HG03139 (cell line): ENCODE data around the gene DEDD2.

Experiments used
- ATAC-seq: cut with Tn5 transposase; IDR thresholded peaks from one replicate; pipeline ENCODE4 v1.9.1; 2021; ENCODE audit not compliant: unreplicated experiment

The DEDD2 gene

DNA sequence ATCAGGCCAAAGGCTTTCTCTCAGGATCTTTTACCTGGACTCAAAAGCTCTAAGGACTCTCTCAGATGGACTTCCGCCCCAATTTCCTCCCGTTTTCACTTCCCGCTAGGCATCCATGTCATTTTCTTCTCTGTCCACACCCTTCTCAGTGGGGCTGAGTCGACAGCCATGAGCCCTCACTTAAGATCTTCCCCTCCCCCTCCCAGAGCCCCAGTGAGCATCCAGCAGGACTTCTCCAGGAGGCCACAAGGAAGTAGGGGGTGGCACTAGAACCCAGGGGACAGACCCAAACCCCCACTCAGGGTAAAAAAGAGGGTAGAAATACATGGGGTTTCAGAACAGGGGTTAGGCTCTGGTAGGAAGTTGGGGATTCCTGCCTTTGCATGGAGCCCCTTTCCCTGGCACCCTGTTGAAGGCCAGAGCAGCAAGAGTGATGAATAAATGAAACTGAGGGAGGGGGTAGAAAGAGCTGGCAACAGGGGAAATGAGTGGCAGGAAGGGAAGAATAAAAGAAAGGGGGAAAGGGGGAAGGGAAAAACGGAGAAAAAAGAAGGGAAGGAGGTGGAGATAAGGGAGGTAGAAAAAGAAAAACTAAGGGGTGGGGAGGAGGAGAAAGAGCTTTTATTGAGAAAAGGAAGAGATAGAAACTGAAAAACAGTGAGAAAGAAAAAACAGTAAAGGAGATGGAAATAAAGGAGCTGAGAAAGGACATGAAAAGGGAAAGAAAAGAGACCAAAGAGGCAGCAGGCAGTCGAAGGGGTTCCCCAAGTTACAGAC, 42.3 kb downstream of the DEDD2 start:
- no peak for ATAC-seq

DNA sequence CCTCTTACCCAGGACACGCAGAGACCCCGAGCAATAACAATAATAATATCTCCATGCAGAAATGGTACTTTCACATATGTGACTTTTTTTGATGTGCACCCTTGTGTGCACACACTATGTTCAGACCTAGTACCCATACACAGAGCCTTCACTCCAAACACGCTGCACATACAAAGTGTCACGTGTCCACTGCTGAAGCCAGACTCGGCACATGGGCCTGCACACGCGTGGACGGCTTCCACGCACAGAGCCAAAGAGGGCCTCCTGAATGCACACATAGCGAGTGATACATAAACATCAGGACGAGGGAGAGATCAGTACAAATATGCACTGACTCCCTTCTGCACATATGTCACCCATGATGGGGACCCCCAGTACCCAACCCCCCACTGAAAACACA, 43.3 kb downstream of the DEDD2 start:
- ATAC-seq = no peak

DNA sequence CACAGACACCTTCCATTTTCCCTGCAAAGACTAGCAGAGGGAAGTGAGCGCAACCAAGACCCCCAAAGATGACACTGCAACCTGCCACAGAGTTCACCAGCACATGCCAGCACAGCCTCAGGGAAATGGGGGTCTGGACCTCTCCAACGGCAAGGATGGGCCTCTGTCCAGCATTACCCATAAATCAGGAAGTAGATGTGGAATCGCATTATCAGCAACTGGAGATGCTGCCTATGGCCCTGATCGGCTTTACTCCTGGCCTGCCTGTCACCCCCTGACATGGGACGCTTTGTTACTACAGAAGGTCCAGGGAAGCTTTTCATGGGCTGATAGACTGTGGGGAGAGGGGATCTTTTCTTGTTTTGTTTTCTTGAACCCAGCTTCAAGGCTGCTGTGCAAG, 43.8 kb downstream of the DEDD2 start:
- no peak for ATAC-seq

DNA sequence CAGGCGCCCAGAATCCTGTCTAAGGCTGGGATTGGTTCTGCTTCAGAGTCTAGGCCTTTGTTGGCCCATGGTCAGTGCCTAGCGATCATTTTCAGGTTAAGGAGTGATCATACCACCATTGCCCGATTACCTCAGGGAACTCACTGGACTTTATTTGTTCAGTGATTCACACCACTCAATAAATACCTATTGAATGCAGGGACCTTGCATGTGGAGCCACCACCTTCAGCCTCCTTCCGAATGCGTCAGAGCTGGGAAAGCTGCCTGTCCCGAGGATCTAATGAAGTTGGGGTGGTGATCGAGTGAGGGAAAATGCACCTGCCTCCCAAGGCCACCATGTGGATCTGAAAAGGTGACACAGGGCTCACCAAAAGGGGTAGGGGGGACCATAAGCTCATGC, 45.2 kb downstream of the DEDD2 start:
- no peak for ATAC-seq

DNA sequence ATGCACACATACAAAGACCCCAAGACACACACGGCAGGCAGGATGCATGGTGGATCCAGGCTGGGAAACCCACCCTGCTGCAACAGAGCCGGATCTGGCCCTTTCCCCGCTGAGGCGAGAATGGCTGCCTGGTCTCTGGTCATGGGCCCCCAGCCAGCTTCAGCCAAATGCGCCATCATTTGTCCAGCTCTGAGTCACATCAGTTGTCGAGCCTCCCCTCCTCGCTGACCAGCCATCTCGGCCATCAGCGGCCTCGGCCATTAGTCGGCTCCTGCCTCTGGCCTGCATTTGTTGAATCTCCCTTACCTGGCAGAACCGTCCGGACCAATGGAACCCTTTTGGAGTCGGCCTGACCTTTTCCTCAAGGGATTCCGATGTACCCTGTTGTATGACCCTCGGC, 46.8 kb downstream of the DEDD2 start:
- ATAC-seq = no peak

DNA sequence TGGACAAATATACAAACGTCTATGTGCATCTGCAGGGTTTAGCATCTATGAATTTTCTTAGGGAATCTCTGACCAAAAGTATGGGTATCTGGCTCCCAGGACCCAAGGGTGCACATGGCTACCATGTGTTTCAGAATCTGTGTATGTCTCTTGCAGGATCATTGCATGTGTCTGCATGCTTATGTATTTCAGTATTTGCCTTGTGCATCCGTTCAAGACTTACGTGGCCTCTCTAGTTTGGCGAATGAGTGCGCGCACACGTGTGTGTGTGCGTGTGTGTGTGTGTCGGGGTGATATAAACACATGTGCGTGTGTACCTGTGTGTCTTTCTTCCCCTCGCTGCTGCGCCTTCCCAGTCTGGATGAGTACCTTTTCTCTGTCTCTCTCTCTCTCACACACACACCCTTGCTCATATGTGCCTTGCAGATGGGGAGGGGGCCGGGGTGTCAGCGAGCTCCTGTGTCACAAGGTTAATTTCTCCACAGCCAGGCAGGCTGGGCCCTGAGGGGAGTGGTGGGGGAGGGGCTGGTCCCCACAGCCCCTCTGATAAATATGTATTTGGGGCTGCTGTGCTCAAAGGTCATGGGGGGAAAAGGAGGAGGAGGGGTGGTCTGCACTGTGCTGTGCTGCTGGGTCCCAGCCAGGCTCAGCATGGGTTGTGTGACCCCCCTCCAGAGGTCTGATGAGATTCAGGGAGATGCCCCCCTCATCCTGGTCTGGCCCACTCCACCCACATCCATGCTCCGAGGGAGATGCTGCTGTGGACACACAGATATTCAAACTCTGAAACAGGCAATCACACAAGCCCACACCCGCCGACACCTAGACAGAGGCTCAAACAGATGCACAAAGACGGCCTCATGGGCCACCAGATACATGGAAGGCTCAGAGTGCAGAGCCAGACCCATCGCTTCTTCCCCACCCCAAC, 47.7 kb downstream of the DEDD2 start:
- ATAC-seq = no peak

DNA sequence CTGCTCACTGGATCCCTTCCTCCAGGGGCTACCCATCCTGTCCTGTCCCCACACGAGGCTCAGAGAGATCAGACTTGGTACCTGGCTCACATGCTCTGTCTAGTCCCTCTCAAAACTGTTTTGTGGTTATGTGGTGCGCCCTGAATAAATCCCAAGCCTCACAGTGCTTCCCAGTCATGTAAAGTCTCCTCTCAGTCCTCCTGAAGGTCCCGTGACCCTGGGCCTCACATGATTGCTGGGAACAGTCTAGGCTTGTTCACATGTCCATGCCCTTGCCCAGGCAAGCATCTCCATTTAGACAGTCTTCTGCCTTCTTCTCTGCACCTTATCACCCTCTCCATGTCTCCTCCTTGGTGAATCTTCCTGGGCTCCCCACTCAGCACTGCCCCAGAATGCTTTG, 49.3 kb downstream of the DEDD2 start:
- ATAC-seq = no peak

DNA sequence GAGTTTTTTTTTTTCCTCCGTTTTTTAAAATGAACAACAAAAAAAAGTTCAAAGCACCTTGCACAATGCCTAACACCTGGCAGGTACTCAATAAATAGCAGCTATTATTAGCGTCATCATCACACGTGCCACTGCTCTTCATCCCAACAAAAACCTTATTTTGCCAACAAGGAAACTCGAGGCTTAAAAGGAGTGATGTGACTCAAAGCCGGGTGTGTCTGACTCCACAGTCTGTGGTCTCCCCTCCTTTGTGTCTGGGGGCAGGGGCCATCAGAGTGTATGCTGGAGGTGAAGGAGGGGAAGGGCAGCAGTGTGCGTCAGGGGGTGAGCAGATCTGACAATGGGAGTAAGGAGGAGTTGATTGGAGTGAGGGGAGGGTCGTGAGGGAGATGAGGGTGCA, 51.2 kb downstream of the DEDD2 start:
- no peak for ATAC-seq

DNA sequence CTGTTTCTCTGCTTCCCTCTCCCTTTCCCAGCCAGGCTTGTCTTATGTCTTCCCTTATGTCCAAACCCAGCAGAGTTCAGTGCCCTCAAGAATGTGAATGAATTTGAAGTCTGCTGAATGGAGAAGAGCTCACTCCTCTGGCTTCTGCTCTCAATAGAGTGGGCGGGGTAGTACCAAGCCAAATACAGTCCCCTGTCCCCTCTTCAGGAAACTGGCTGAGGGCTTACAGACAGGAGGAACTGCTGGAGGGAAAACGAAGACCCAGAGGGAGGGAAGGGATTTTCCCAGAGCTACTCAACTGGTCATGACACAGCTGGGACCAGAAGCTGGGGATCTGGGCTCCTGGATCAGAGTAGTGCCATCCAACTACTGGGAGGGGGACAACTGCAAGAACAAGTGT, 52.3 kb downstream of the DEDD2 start:
- no peak for ATAC-seq

DNA sequence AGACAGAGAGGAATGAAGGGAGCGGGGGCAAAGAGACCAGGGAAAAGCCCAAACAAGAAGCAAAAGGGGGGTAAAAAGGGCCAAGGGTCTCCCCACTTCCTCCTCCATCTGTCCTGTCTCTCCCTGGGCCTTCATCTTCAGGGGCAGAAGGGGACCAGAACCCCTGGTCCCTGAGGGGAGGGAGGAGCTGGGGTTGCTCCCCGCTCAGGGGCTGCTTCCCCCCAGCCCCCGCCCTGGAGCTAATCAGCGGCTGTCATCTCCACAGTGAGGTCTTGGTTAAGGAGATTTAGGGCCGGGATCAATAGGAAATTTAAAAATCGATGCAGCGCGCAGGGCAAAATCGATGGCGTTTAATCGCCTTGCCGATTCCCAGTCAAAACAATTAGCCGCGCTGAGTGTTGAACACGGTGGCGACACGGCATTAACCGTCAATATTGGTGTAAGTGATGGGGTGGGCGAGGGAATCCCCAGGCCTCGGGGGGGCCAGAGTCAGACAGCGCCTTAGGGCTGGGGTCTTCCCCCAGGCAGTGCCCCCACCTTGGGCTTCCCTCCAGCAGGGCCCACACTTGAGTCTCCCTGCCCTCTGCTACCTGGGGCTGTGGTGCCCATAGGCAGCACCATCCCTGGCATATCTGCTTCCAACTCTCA, 55.7 kb downstream of the DEDD2 start:
- ATAC-seq = no peak

DNA sequence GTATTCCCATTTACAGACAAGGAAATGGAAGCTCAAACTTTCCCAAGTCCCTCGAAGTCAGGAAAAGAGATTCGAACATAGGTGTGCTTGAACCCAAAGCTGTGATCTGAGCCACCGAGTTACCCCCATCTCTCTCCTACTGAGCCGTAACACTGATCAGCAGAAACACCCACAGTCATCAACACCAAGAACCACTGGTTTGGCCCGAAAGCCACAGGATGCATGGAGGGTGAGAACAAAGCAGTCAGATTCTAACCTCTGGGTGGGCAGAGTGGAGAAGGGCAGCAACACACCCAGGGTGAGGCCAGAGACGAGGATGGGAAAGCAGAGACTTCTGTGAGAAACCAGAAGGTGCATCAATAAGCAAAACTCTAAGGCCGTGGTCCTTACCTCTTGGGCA, 57.5 kb downstream of the DEDD2 start:
- ATAC-seq = no peak

DNA sequence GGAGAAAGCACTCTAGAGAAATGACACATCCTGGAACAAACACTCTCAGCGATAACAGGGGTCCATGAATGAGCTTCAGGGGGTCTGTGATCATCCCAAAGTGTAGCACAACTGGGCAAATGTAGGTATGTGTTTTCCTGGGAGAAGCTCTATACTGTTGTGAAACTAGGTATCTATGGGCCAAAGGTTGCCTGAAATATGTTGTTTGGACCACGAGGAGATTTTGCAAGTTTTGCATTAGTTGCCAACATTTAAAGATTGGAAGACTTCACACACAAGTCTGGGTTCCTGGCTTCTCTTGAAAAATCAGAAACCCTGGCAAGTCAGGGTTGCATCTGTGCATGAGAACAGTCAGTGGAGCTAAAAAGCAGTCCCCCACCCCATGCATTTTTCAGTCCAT, 58.6 kb downstream of the DEDD2 start:
- no peak for ATAC-seq

DNA sequence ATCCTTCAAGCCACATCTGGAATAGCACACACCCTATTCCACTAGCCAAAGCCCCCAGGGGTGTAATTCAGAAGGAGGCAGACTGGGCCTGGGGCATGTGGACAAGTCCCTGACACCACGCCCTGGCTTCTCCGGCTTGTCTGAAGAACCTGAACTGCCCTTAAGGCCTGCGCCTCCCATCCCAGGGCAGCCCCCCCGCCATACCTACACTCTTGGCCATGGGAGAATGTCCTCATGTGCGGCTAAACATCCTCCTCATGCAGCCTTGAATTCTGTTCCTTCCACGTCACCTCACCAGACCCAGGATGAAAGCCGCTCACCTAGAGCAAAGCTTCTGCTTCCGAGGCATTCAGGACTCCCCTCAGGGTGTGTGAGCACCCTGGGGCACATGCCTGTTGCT, 60.9 kb downstream of the DEDD2 start:
- ATAC-seq = no peak

DNA sequence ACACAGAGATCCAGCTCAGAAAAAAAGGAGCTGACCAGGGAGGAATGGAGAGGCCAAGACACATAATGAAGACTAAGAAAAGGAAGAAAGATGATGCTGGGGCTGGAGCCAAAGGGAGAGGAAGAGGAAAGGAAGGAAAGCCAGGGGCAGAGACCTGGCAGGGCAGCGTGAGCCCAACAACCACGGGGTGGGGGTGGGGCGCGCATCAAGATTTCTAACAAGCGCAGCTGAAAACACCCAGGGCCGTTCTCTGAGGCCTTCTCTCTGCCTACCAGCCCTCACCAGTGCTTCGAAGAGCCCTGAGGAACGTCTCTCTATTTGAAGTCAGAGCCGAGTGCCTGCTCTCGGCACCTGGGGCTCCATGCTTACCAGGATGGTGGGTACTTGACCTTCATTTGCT, 61.7 kb downstream of the DEDD2 start:
- no peak for ATAC-seq

DNA sequence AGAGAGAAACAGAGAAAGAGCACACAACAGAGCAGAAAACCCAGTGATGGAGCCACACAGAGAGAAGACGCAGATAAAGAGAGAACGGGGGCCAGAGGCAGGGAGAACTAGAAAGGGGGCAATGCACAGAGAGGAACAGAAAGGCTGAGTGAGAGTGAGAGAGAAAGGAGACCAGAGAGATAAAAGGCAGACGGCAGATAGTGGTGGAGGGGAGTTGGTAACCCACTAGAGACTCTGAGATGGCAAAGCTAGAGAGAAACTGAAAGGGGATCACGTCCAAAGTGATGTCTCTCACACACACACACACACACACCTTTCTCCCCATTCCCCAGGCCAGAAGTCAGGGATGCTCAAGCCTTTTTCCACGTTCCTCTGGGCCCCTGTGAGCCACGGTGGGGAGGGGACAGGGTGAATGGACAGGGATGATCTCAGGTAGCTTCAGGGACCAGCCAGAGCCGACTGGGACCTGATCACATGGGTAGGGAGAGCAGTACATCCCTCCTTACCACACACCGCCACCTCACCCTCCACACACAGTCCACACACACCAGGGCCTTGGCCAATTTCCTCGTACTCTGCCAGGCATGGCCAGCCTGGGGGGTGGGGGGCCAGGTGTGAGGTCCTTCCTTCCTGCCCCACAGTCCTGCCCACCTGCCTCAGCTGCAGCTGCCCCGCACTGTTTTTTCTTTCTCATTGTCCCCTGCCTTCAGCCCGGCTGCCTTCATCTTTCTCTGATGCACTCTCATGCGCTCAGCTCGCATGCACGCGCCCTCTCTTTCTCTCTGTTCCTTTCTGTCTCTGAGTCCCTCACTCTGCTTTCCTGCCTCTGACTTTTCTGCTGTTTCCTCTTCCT, 62.8 kb downstream of the DEDD2 start:
- no peak for ATAC-seq

DNA sequence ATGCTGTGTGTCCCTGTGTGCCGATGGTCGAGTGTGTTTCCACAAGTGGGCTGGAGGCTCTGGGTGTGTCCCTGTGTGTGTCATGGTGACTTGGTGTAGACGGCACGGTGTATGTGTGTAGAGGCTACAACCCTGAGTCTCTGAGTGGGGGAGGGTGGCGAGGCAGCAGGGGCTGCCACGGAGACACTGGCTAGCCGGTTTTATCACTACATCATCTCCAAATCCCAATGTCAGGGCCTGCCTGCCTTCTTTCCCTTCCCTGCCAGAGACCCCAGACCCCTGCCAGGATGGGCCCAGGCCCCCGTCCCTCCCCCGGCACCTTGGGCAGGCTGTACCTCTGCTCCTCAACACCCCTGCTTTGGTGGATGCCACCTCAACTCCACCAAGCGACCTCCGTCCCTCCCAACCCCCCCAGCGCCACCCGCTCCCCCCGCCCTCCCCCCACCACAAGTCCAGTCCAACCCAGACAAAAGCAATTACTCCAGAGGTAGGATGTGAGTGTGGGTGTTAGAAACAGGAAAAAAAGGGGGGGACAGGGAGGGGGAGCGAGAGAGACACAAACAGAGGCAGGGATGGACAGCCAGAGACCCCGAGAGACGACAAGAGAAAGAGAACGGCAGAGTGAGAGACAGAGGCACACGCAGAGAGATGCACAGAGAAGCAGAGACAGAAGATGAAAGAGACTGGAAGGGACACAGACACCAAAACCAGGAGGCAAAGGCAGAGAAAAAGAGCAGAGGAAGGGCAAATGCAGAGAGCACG, 63.6 kb downstream of the DEDD2 start:
- no peak for ATAC-seq

DNA sequence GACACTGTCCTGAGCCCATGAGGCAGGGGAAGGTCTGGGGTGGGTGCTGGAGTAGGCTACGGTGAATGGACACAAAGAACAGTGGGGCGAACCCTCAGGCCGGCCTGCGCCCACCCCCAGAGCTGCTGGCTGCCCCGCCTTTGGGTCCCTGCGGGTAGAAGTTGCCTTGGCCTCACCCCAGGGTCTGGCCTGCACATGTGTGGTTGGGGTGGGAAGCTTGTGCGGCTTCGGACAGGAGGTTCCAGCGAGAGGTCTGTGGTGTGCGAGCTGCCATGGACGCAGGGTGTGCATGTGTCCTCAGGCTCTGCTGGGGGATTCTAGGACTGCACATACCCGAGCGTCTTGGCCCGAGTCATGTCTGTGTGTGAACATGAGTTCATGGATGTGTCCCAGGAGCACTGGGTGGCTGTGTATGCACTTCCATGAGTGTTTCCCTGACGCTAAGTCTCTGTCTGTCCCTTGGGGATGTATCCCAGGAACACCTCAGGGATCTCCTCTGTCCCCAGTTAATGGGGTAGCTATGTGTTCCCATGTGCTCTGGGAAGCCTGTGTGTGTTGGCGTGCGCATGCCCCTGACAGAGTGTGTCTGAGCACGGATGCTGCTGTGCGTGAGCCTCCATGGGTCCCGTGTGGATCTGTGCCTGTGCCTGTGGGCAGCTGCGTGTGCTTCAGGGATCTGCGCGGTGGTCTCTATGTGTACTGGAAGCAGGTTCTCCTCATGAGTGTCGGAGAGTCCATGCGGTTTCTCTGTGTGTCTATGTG, 64.4 kb downstream of the DEDD2 start:
- ATAC-seq = no peak

DNA sequence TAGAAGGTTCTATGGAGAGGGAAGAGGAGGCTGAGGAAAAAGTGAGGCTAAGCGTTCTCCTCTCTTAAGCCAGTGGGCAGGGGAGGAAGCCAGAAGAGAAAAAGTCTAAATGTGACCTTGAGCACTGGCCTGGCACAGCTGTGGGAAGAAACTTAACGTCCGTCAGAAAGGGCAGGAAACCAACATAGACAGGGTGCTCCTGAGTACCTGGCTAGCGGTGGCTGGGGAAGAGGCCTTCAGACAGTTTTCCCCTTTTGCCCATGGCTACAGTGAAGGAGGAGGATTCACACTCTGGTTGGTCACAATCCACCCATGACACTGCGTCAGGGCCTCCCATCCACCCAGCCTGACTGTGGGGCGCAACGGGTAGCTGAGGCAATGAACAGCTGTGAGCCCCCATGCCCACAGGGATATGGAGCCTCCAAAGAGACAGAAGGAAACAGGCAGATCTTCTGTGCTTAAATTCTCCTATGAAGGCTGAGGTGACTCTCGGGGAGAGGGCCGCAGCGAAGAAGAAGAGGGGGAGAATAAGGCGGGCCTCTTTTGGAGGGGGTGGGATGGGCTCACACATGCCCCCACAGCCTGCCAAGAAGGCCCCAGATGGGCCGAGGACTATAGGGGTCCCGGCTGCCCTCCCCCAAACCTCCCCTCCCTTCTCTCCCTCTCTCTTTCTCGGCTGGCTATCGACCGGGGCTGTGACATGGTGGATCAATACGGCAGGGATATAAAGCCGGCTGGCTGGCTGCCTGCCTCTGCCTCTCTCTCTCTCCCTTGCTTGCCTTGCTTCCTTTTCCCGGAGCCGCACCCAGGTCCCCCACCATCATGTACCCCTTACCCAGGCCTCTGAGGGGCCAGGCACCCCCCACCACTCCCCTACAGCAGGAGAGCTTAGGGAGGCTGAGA, 65.4 kb downstream of the DEDD2 start:
- no peak for ATAC-seq
